Epithelial cell of esophagus (primary cell): ENCODE results near the gene SLC6A18.

Experiments
- DNase-seq: peaks from one replicate; pipeline ENCODE4 v3.0.0; 2010; ENCODE audit warnings: low read depth
- H3K4me3 ChIP-seq: 2 replicates; pipeline ENCODE4 v1.5.1; 2011; ENCODE audit warnings: mild to moderate bottlenecking, low read length, control low read depth
- CTCF ChIP-seq: IDR thresholded peaks from 2 replicates; pipeline ENCODE4 v1.5.1; 2011; ENCODE audit warnings: low read depth, mild to moderate bottlenecking, low read length, control low read depth, inconsistent platforms; ENCODE audit not compliant: insufficient read depth; ENCODE audit errors: missing control alignments

SLC6A18 gene

GRCh38 chr5:1254196-1254595 lies 29.0 kb downstream of the SLC6A18 start:
- TF ChIP-seq CTCF: no peak
- no peak for DNase-seq
- H3K4me3 ChIP-seq: no peak overlapping the region

GRCh38 chr5:1255081-1255561 lies 29.9 kb downstream of the SLC6A18 start:
- DNase-seq: no peak
- no peak for TF ChIP-seq CTCF
- no peak overlapping the region for H3K4me3 ChIP-seq

- H3K4me3 ChIP-seq: no peak overlapping the region
- no peak for TF ChIP-seq CTCF
- no peak for DNase-seq
Measured at GRCh38 chr5:1256776-1257175, 31.6 kb downstream of the SLC6A18 start.

GRCh38 chr5:1257363-1257762 lies 32.2 kb downstream of the SLC6A18 start:
- no peak for DNase-seq

GRCh38 chr5:1257841-1258240 lies 32.7 kb downstream of the SLC6A18 start:
- H3K4me3 ChIP-seq: no peak overlapping the region
- no peak for DNase-seq
- no peak for TF ChIP-seq CTCF

More at GRCh38 chr5:1257363-1257762, 32.2 kb downstream of the SLC6A18 start:
- TF ChIP-seq CTCF: no peak
- H3K4me3 ChIP-seq: no peak overlapping the region

- no peak overlapping the region for H3K4me3 ChIP-seq
- no peak for DNase-seq
- TF ChIP-seq CTCF: no peak
Measured at GRCh38 chr5:1259806-1260480, 34.8 kb downstream of the SLC6A18 start.

GRCh38 chr5:1261643-1262042 lies 36.5 kb downstream of the SLC6A18 start:
- DNase-seq: no peak
- no peak for TF ChIP-seq CTCF
- no peak overlapping the region for H3K4me3 ChIP-seq
